HG03575 (cell line): ENCODE results near the gene CD58.
A peak's percentile ranks its signal among the peaks of the same experiment; 100 is the strongest.

Experiments used
- ATAC-seq: cut with Tn5 transposase; IDR thresholded peaks from one replicate; pipeline ENCODE4 v1.9.1; 2021; ENCODE audit not compliant: unreplicated experiment, insufficient number of reproducible peaks, low FRiP score; ENCODE audit errors: extremely low read depth

The CD58 gene

GRCh38 chr1:116485976-116486375, 84.8 kb downstream of the CD58 start:
- ATAC-seq = no peak

DNA sequence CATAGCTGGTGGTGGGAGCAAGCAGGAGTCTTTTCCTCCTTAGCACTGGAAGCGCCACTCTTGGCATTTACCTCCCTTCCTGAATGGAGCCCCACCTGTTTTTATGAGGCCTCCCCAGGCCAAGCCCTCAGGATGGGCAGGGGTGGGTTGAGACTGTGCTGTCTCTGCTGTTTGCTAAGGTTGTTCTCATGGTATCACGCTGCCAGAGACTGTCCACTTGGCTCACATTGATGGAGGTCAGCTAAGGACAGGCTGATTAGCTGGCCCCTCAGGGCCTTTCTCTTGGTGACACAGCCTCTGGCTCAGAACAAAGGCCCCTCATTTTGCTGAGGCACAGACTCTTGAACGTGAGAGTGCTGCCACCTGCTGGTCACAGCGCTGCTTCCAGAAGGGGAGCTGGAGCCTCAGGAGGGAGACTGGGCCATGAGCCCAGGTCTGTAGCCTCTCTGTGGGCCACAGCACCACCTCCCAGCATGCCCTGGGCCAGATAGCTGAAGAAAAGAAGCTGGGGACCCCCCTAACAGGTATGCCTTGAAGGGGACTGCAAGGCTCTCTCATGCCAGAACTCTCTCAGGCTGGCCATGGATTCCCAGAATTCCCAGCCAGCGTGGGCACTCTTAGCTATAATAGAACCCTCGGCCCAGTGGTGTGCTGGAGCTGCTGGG, 85.6 kb downstream of the CD58 start:
- peak; percentile 67 for ATAC-seq

DNA sequence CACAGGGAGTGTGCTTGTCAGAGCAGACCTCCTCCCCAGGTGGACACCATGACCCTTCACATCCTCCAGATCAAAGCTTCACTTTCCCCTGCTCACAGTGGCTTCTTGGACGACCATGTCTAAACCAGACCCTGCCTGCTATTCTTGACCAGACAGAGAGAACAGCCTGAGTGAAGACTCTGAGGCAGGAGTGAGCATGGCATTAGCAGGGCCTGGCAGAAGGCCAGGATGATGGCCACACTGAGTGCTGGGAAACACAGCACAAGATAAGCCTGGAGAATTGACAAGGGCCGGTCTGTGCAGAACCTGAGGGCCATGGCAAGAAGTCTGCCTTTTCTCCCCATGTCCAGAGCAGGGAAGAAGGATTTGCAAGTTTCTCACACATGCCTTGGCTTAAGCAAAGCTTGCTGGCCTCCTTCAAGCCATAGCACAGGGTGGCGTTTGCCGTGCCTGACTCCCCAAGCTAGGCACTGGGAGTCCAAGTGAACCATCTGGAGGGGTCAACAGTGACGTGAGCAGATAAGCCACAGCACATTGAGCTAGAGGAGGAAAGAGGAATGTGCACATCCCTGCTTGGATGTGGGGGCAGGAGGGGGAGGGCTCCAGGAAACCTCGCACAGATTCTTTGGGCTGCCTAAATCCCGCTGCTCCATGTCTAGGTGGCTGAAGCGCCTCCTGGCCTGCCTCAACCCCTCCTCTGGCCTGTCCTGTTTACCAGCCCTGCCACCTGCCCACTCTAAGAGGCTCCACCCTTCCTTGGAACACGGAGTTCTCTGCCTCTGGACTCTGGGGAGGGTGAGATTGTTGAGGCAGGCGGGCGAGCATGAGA, 87.1 kb downstream of the CD58 start:
- ATAC-seq = no peak

- ATAC-seq = no peak
Observed at GRCh38 chr1:116482490-116482889, 88.3 kb downstream of the CD58 start.

GRCh38 chr1:116481934-116482333, 88.9 kb downstream of the CD58 start:
- ATAC-seq = no peak

DNA sequence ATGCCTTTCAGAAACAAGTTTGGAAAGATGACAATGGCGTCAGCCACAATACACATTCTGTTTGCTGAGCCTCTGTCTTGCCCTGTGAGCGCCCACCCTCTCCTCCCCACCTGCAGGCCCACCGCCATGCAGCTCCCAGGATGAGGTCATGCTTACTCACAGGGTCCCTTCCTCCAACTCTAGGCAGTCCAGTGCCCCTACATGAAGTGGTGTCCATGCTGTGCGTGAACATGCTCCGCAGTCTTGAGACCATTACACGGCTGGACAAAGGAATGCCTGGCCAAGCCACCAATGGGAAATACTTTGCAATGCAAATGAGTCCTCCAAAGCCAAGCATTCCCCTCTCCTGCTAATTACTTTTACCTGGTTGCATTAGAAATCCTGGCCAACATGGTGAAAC, 92.2 kb downstream of the CD58 start:
- no peak for ATAC-seq

DNA sequence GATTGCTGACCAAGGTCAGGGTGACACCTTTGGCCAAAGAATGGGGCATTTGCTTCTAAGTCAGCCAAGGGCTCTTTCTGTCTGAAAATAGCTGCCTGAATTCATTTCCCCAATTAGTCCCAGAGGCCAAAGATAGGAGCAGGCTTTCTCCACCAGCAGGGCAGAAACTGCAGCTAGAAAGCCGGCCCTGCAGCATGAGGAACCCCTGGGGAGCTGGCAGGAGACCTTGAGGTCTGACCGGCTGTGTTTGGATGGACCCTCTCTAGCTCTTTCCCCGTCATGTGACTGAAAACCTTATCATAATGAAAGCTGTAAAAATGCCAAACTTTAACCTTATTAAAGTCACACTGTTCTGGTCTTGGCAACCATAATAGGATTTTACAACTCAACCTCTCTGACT, 93.4 kb downstream of the CD58 start:
- no peak for ATAC-seq

GRCh38 chr1:116476321-116476720, 94.5 kb downstream of the CD58 start:
- ATAC-seq = no peak

GRCh38 chr1:116475850-116476218, 95.0 kb downstream of the CD58 start:
- no peak for ATAC-seq

DNA sequence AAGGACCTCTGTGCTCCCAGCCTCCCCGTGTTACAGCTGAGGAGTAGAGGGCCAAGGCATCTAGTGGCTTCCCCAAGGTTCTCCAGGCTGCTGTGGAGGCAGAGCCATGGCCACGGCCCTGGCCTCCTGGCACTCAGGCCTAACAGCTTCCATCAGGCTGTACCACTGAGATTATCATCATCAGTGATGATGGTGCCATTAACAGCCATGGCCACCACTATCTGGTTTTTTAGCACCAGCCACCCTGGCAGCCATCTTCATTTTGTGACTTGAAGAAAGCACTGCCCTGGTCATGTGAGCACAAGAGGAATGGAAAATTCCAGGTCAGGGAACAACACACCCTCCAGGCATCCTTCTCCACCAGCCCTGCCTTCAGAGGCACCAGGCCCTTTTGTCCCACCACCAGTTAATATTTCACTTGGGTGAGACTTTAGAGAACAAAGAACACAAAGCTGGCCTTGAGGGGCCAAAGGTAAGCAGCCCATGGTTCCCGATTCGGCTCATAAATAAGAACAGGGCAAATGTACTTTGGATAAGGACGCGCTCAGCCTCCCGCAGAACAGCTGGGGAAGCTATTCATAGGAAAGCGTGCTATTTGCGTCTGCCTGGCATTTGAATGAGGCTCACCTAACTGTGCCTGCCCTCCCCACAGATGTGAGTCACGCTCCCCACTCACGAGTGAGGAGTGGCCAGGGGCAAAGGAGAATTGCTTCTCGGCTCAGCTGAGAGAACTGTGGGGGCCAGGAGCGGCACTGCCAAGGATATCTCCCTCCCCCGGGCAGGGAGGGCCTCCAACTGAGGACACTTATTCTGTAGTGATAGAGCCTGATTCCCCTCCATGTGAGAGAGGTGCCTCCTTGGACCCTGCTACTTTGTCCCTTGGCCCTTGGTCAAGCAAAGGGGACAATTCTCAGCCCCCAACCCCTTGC, 95.6 kb downstream of the CD58 start:
- ATAC-seq = no peak

- ATAC-seq = no peak
Observed at GRCh38 chr1:116472431-116472961, 98.3 kb downstream of the CD58 start.

DNA sequence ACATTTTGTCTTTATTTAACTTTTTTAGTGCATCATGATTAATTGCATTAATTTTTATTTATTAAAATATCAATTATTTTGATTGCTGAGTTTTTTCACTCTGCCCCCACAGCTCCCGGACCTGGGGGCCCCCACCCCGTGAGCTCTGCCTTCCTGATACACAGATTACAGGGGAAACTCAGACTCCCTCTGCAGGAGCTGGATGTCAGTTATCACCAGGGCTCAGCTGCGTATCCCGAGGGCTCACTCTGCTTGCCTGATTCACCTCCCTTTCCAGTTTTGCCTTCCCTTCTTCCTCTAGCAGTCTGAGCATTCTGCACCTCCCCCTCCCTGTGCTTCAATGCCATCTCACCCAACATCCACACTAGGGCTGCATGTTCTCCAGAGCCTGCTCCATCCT, 99.6 kb downstream of the CD58 start:
- ATAC-seq = no peak

GRCh38 chr1:116470671-116471070, 100.2 kb downstream of the CD58 start:
- no peak for ATAC-seq

GRCh38 chr1:116466810-116467557, 103.8 kb downstream of the CD58 start:
- no peak for ATAC-seq

- no peak for ATAC-seq
Observed at GRCh38 chr1:116465845-116466685, 104.8 kb downstream of the CD58 start.

- ATAC-seq = no peak
Observed at GRCh38 chr1:116465477-116465844, 105.4 kb downstream of the CD58 start.
